ENCODE measurements around the gene VEGFC.

Gene VEGFC

DNA sequence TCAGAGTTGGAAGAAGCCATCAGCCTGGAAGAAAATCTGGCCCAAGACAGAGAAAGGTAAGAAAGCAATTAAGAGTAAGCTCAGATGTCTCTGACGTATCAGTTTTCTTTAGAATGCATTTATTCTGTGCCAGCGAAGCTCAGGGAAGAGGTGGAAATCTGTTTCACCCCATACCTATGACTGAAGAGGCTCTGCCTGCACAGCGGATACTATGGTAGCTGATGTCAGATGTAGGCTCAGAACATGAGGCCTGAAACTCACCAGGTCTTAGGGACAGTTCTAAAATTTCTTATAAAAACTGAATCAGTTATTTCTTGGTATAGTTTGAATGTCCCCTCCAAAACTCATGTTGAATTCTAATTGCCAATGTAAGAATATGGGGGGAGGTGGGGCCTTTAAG is 30.9 kb downstream of the VEGFC start:
- POLR2A ChIA-PET, result no interaction called here

DNA sequence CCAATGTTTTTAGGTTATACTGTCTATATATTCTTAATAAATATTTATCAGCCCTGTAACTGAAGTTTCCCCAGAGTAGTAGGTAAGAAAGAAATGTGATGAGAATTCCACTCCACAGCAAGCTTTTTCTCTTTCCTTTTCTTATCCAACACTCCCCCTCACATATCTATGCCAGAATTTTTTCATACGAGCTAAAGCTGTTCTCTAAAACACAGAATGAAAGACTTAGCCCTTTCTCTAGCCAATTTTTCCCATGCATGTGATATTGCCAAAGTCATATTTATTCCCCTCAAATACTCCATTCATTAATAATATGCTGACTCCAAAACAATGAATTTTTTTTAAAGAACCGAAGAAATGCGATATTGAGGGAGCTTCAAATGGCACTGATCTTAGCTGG is 32.3 kb downstream of the VEGFC start:
- POLR2A ChIA-PET, result no interaction called here
- DNase-seq (ENCODE audit: extremely low spot score), result no peak
- TF ChIP-seq LEF1 (IDR thresholded peaks at IDR 0.05; ENCODE audit: borderline replicate concordance), result no peak
- no peak for TF ChIP-seq SP1 (IDR thresholded peaks at IDR 0.05)
- no peak for TF ChIP-seq CTBP1 (IDR thresholded peaks at IDR 0.05; ENCODE audit: borderline replicate concordance)
- no peak for TF ChIP-seq FOXM1 (IDR thresholded peaks at IDR 0.05; ENCODE audit: borderline replicate concordance)
- no peak for TF ChIP-seq ARNT (IDR thresholded peaks at IDR 0.05)
- CTCF ChIA-PET, result interaction anchor here (1.2 kb wide), 1 partner anchor 287 kb away, joined by 3 read pairs; no protein-coding TSS in a partner anchor

More for the DNA sequence above, 30.9 kb downstream of the VEGFC start:
- CTCF ChIA-PET, result no interaction called here
- no peak for DNase-seq (ENCODE audit: extremely low spot score)
- TF ChIP-seq ZNF384 (IDR thresholded peaks at IDR 0.05), result no peak
- no peak for TF ChIP-seq NFRKB (IDR thresholded peaks at IDR 0.05)
- no peak for TF ChIP-seq L3MBTL2 (conservative IDR thresholded peaks at IDR 0.05)
- no peak for TF ChIP-seq HDGF (IDR thresholded peaks at IDR 0.05; ENCODE audit: borderline replicate concordance)
- TF ChIP-seq ELF4 (IDR thresholded peaks at IDR 0.05), result no peak
- no peak for TF ChIP-seq FOXK2 (IDR thresholded peaks at IDR 0.05)
- TF ChIP-seq FOXA1 (IDR thresholded peaks at IDR 0.05), result no peak
- TF ChIP-seq BHLHE40 (IDR thresholded peaks at IDR 0.05; ENCODE audit: borderline replicate concordance), result no peak
- no peak for TF ChIP-seq SP1 (IDR thresholded peaks at IDR 0.05)
- no peak for TF ChIP-seq LEF1 (IDR thresholded peaks at IDR 0.05; ENCODE audit: borderline replicate concordance)
- no peak for TF ChIP-seq SUZ12 (IDR thresholded peaks at IDR 0.05)
- no peak for TF ChIP-seq ARNT (IDR thresholded peaks at IDR 0.05)
- TF ChIP-seq CTBP1 (IDR thresholded peaks at IDR 0.05; ENCODE audit: borderline replicate concordance), result no peak
- no peak for TF ChIP-seq FOXM1 (IDR thresholded peaks at IDR 0.05; ENCODE audit: borderline replicate concordance)
- no peak for TF ChIP-seq PKNOX1 (IDR thresholded peaks at IDR 0.05)
- TF ChIP-seq TARDBP (IDR thresholded peaks at IDR 0.05), result no peak

DNA sequence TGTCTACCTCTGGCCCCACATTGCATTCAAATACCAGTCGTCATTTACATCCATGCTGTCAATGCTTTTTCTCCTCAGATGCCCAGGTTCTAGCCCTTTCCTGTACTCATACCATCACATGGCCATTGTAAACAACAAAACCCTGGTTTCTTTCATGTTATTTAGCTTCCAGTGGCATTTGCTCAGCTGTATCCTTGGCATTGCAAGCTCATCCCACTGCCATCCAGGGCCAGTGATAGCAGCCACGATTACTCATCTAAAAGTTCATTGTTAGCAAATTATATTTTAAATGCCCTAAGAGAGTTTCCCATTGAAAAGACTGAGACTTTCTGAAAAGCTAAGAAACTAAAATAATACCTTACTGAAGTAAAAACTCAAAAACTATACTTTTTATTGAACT is 34.0 kb downstream of the VEGFC start:
- ChIA-PET CTCF (no interaction called here), POLR2A (no interaction called here)
- no peak for DNase-seq (ENCODE audit: extremely low spot score)
- no peak for TF ChIP-seq SUZ12 (IDR thresholded peaks at IDR 0.05)
- no peak for TF ChIP-seq FOXK2 (IDR thresholded peaks at IDR 0.05)
- no peak for TF ChIP-seq ELF4 (IDR thresholded peaks at IDR 0.05)
- TF ChIP-seq FOXM1 (IDR thresholded peaks at IDR 0.05; ENCODE audit: borderline replicate concordance), result no peak
- TF ChIP-seq PKNOX1 (IDR thresholded peaks at IDR 0.05), result no peak
- TF ChIP-seq TARDBP (IDR thresholded peaks at IDR 0.05), result no peak
- no peak for TF ChIP-seq CTBP1 (IDR thresholded peaks at IDR 0.05; ENCODE audit: borderline replicate concordance)
- TF ChIP-seq FOXA1 (IDR thresholded peaks at IDR 0.05), result no peak

DNA sequence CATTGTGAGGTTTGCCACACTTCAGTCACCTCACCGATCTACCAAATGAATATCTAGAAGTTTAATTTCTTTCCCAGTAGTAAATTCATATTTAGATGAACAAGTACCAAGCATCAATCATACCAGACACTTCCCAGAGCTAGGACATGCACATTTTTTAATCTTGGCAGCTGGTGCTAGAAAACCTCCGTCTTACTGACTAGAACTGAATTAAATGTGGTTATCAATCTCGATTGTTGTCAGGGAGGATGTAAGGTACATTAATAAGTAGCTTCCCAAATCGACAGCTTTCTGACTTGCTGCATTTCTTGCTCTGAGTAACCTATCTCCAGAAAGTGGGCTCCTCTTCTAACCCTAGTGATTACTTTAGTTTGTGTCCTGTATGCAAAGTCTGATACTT is 34.4 kb downstream of the VEGFC start:
- no peak for DNase-seq (ENCODE audit: extremely low spot score)
- TF ChIP-seq TARDBP (IDR thresholded peaks at IDR 0.05) (no peak), LEF1 (IDR thresholded peaks at IDR 0.05; ENCODE audit: borderline replicate concordance) (no peak), CTBP1 (IDR thresholded peaks at IDR 0.05; ENCODE audit: borderline replicate concordance) (no peak), BHLHE40 (IDR thresholded peaks at IDR 0.05; ENCODE audit: borderline replicate concordance) (no peak), SP1 (IDR thresholded peaks at IDR 0.05) (no peak), FOXM1 (IDR thresholded peaks at IDR 0.05; ENCODE audit: borderline replicate concordance) (no peak), SUZ12 (IDR thresholded peaks at IDR 0.05) (no peak), PKNOX1 (IDR thresholded peaks at IDR 0.05) (no peak), NFRKB (IDR thresholded peaks at IDR 0.05) (no peak), ARNT (IDR thresholded peaks at IDR 0.05) (no peak)
- CTCF ChIA-PET, result no interaction called here
- POLR2A ChIA-PET, result no interaction called here

DNA sequence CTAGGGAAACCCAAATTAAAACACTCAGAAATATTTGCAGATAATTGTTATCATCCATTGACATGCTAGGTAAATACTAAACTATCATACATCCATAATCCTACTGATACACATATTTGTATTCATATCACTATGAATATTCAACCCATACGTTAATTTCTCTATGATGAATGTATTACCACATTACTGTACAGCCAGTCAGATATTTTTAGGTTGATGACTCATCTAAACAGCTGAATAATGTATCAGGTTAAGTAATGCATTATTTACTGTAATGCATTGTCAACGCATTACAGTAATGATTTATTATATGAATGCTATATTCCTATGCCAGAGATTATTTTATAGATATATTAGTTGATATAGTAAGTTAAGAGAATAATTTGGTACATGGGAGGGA is 37.1 kb downstream of the VEGFC start:
- ChIA-PET POLR2A (no interaction called here), CTCF (no interaction called here)
- DNase-seq (ENCODE audit: extremely low spot score), result no peak
- no peak for TF ChIP-seq FOXM1 (IDR thresholded peaks at IDR 0.05; ENCODE audit: borderline replicate concordance)
- no peak for TF ChIP-seq FOXA1 (IDR thresholded peaks at IDR 0.05)
- TF ChIP-seq ARNT (IDR thresholded peaks at IDR 0.05), result no peak
- no peak for TF ChIP-seq TARDBP (IDR thresholded peaks at IDR 0.05)

DNA sequence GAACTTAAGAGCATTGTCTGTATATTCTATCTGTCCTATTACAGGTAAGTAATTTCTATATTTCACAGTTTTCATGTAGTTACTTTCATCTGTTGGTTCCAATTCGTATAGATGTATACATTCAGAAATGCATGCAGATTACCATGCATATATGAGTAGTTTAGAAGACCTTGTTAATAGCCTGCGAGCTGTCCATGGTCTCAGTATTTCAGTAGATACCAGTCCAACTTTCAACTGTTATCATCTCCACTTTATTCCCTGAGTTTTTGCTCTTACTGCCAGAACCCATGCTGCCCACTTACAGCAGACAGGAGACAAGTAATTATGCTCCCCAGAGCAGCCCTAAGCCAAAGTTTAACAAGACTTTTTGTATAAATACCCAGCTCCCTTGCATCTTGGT is 37.7 kb downstream of the VEGFC start:
- ChIA-PET POLR2A (no interaction called here), CTCF (no interaction called here)
- TF ChIP-seq FOXM1 (IDR thresholded peaks at IDR 0.05; ENCODE audit: borderline replicate concordance) (no peak), FOXK2 (IDR thresholded peaks at IDR 0.05) (no peak), FOXA1 (IDR thresholded peaks at IDR 0.05) (no peak), CTBP1 (IDR thresholded peaks at IDR 0.05; ENCODE audit: borderline replicate concordance) (no peak), SUZ12 (IDR thresholded peaks at IDR 0.05) (no peak), TARDBP (IDR thresholded peaks at IDR 0.05) (no peak), BHLHE40 (IDR thresholded peaks at IDR 0.05; ENCODE audit: borderline replicate concordance) (no peak), L3MBTL2 (conservative IDR thresholded peaks at IDR 0.05) (no peak), PKNOX1 (IDR thresholded peaks at IDR 0.05) (no peak), ZNF384 (IDR thresholded peaks at IDR 0.05) (no peak), NFRKB (IDR thresholded peaks at IDR 0.05) (no peak), ELF4 (IDR thresholded peaks at IDR 0.05) (no peak), ARNT (IDR thresholded peaks at IDR 0.05) (no peak), HDGF (IDR thresholded peaks at IDR 0.05; ENCODE audit: borderline replicate concordance) (no peak), LEF1 (IDR thresholded peaks at IDR 0.05; ENCODE audit: borderline replicate concordance) (no peak), SP1 (IDR thresholded peaks at IDR 0.05) (no peak)
- no peak for DNase-seq (ENCODE audit: extremely low spot score)
